Activated T-cell treated with anti-CD3 and anti-CD28 coated beads, Interleukin-2, amount 50 U/mL, for 1 hour (primary cell): ENCODE measurements around the gene DHRS1.
"Not testable (repeated sequence)": the region's sequence is repeated elsewhere in the genome, so short reads cannot be mapped to it uniquely, and the experiment has no call there.

Experiments
- DNase-seq: peaks from one replicate; pipeline ENCODE4 v3.0.0-alpha.2; 2020

The DHRS1 gene

GRCh38 chr14:24299255-24300191 lies at the start of gene DHRS1, which contains the start of gene NOP9:
Gene DHRS1 (minus strand): TSS chr14:24299780. CDS start chr14:24299106, 674 bp downstream.
Gene NOP9 (plus strand): TSS chr14:24299850. CDS start chr14:24299955, 105 bp downstream.
- DNase-seq, result peak; percentile 98

GRCh38 chr14:24348186-24348585 lies 48.6 kb upstream of the DHRS1 start:
- DNase-seq, result no peak

- DNase-seq, result no peak
These were observed 47.6 kb upstream of the DHRS1 start for GRCh38 chr14:24347134-24347533.

GRCh38 chr14:24343795-24344660 lies 44.4 kb upstream of the DHRS1 start:
- DNase-seq, result no peak

- DNase-seq, result no peak
These were observed 43.3 kb upstream of the DHRS1 start for GRCh38 chr14:24342889-24343288.

GRCh38 chr14:24340606-24341005 lies 41.0 kb upstream of the DHRS1 start:
- DNase-seq, result no peak

- DNase-seq, result peak; percentile 75
These were observed 39.9 kb upstream of the DHRS1 start, which contains the start of gene RIPK3 for GRCh38 chr14:24339284-24340151. Gene RIPK3 (minus strand): TSS chr14:24339991. CDS start chr14:24339826, 165 bp downstream.

GRCh38 chr14:24338843-24339242 lies 39.3 kb upstream of the DHRS1 start:
- DNase-seq, result no peak

- no peak for DNase-seq
These were observed 38.2 kb upstream of the DHRS1 start for GRCh38 chr14:24337824-24338175.

GRCh38 chr14:24337144-24337823 lies 37.7 kb upstream of the DHRS1 start:
- no peak for DNase-seq

- DNase-seq, result no peak
These were observed 36.0 kb upstream of the DHRS1 start for GRCh38 chr14:24335461-24336171.

GRCh38 chr14:24334431-24335291 lies 35.1 kb upstream of the DHRS1 start, which contains the start of gene ADCY4:
Gene ADCY4 (minus strand): TSS chr14:24335071. CDS start chr14:24334652, 419 bp downstream.
- DNase-seq, result peak; percentile 54

GRCh38 chr14:24332268-24332993 lies 32.9 kb upstream of the DHRS1 start:
- DNase-seq, result peak; percentile 80

GRCh38 chr14:24331731-24332267 lies 32.2 kb upstream of the DHRS1 start:
- no peak for DNase-seq

GRCh38 chr14:24330973-24331674 lies 31.5 kb upstream of the DHRS1 start:
- DNase-seq, result no peak

- DNase-seq, result peak; percentile 53
These were observed 30.2 kb upstream of the DHRS1 start for GRCh38 chr14:24329736-24330135.

- no peak for DNase-seq
These were observed 29.6 kb upstream of the DHRS1 start for GRCh38 chr14:24329073-24329663.

GRCh38 chr14:24327914-24328313 lies 28.3 kb upstream of the DHRS1 start:
- not testable (repeated sequence) for DNase-seq
